HG03521 (cell line): ENCODE results near the gene MSI1.

Experiments
- ATAC-seq: cut with Tn5 transposase; IDR thresholded peaks from one replicate; pipeline ENCODE4 v1.9.1; 2021; ENCODE audit warnings: mild to moderate bottlenecking, moderate library complexity; ENCODE audit not compliant: unreplicated experiment

The MSI1 gene

GRCh38 chr12:120328228-120328627 is 40.7 kb downstream of the MSI1 start:
- no peak for ATAC-seq

GRCh38 chr12:120327593-120327992 is 41.4 kb downstream of the MSI1 start, which contains the start of gene PLA2G1B:
TSS of gene PLA2G1B (minus strand) at chr12:120327779. CDS start at chr12:120327753, 26 bp downstream.
- no peak for ATAC-seq

GRCh38 chr12:120324841-120325417 is 44.0 kb downstream of the MSI1 start:
- no peak for ATAC-seq

GRCh38 chr12:120323772-120324171 is 45.2 kb downstream of the MSI1 start:
- ATAC-seq = no peak

- no peak for ATAC-seq
These were observed 47.4 kb downstream of the MSI1 start for GRCh38 chr12:120321382-120322202.

GRCh38 chr12:120317224-120318105 is 51.5 kb downstream of the MSI1 start:
- peak; percentile 95 for ATAC-seq

- ATAC-seq = no peak
These were observed 52.2 kb downstream of the MSI1 start for GRCh38 chr12:120316798-120317223.

GRCh38 chr12:120314220-120314619 is 54.7 kb downstream of the MSI1 start:
- no peak for ATAC-seq

- peak; percentile 89 for ATAC-seq
These were observed 66.8 kb downstream of the MSI1 start, which contains the start of gene SIRT4 for GRCh38 chr12:120301962-120302815. TSS of gene SIRT4 (plus strand) at chr12:120302321. CDS start at chr12:120303562, 1,241 bp downstream.

GRCh38 chr12:120292661-120293531 is 76.1 kb downstream of the MSI1 start, which contains the start of gene RNU4-1:
TSS of gene RNU4-1 (minus strand) at chr12:120293237.
- peak; percentile 45 for ATAC-seq

- ATAC-seq = peak; percentile 2
These were observed 76.6 kb downstream of the MSI1 start for GRCh38 chr12:120292411-120292660.
